Activated naive CD8-positive, alpha-beta T cell treated with anti-CD3 and anti-CD28 coated beads, Interleukin-2, amount 10 ng/mL, durations not matched to agents 7 days and 5 days (primary cell): ENCODE data around the gene SERPINB12. TPM values are rescaled to one million over a fixed set of nuclear protein-coding genes. Genes with fewer than 3 reads are reported as not detected.
A peak's percentile ranks its signal among the peaks of the same experiment; 100 is the strongest.

Experiments used
- ATAC-seq: fragments of 150-1000 bp; cut with Tn5 transposase; one replicate; pipeline ENCODE4 v1.10.0; 2021; ENCODE audit warnings: low read depth, moderate library complexity
- POLR2A ChIA-PET: fragments of 350-600 bp; sonication (Branson Sonifier 250); formaldehyde crosslinking; loops from one replicate; lab custom pipeline; 2021; ENCODE audit warnings: antibody characterized with exemption; lab: Charles Lee
- DNase-seq: peaks from one replicate; pipeline ENCODE4 v3.0.0; 2021
- H3K27ac Mint-ChIP-seq: one replicate; pipeline ENCODE4 v1.8.0; 2022; ENCODE audit warnings: mild to moderate bottlenecking, mixed read lengths
- H3K27me3 Mint-ChIP-seq: one replicate; pipeline ENCODE4 v1.8.0; 2022; ENCODE audit warnings: mild to moderate bottlenecking, moderate library complexity, mixed read lengths
- H3K36me3 Mint-ChIP-seq: one replicate; pipeline ENCODE4 v1.8.0; 2021; ENCODE audit warnings: mild to moderate bottlenecking, mixed read lengths
- H3K4me1 Mint-ChIP-seq: one replicate; pipeline ENCODE4 v1.8.0; 2021; ENCODE audit warnings: mixed read lengths
- H3K4me3 Mint-ChIP-seq: one replicate; pipeline ENCODE4 v1.8.0; 2022; ENCODE audit warnings: mild to moderate bottlenecking, moderate library complexity, mixed read lengths
- H3K9me3 Mint-ChIP-seq: one replicate; pipeline ENCODE4 v1.8.0; 2021; ENCODE audit warnings: mixed read lengths
- total RNA-seq, 2 experiments: library from RNA; stranded (reverse); gene quantifications; one replicate each; pipeline ENCODE4 v1.2.3, GENCODE V29; 2021

The SERPINB12 gene
- total RNA-seq, 2 experiments from 2014 or later, result not detected

GRCh38 chr18:63523660-63524059, 18.5 kb upstream of the SERPINB12 start:
- DNase-seq (no peak), ATAC-seq (no peak)
- no peaks in the 10 kb centered on the region for H3K4me1 Mint-ChIP-seq
- no peaks in the 10 kb centered on the region for H3K36me3 Mint-ChIP-seq
- H3K27me3 Mint-ChIP-seq, result peaks cover 19% of the 10 kb centered on the region
- POLR2A ChIA-PET, result no interaction called here
- no peak overlapping the region for H3K27ac Mint-ChIP-seq
- H3K9me3 Mint-ChIP-seq, result no peaks in the 10 kb centered on the region
- no peak overlapping the region for H3K4me3 Mint-ChIP-seq

- H3K27me3 Mint-ChIP-seq, result peaks cover 19% of the 10 kb centered on the region
- no peak for ATAC-seq
- DNase-seq, result no peak
- no peak overlapping the region for H3K27ac Mint-ChIP-seq
- H3K4me1 Mint-ChIP-seq, result no peaks in the 10 kb centered on the region
- H3K4me3 Mint-ChIP-seq, result no peak overlapping the region
- no peaks in the 10 kb centered on the region for H3K9me3 Mint-ChIP-seq
- no peaks in the 10 kb centered on the region for H3K36me3 Mint-ChIP-seq
- POLR2A ChIA-PET, result no interaction called here
Measured at GRCh38 chr18:63527251-63527650, 14.9 kb upstream of the SERPINB12 start.

- no peak for DNase-seq
- POLR2A ChIA-PET, result no interaction called here
- Mint-ChIP-seq H3K36me3 (no peaks in the 10 kb centered on the region), H3K27ac (peak overlapping the region; percentile 22), H3K4me1 (no peaks in the 10 kb centered on the region), H3K4me3 (no peak overlapping the region), H3K9me3 (no peaks in the 10 kb centered on the region), H3K27me3 (peaks cover 27% of the 10 kb centered on the region)
- no peak for ATAC-seq
Measured at GRCh38 chr18:63528863-63529492, 13.2 kb upstream of the SERPINB12 start.

- no peaks in the 10 kb centered on the region for H3K9me3 Mint-ChIP-seq
- DNase-seq (no peak), ATAC-seq (no peak)
- peaks cover 4% of the 10 kb centered on the region for H3K4me1 Mint-ChIP-seq
- H3K27me3 Mint-ChIP-seq, result peaks cover 31% of the 10 kb centered on the region
- no peaks in the 10 kb centered on the region for H3K36me3 Mint-ChIP-seq
- no peak overlapping the region for H3K27ac Mint-ChIP-seq
- POLR2A ChIA-PET, result no interaction called here
- H3K4me3 Mint-ChIP-seq, result no peak overlapping the region
Measured at GRCh38 chr18:63532471-63532870, 9.7 kb upstream of the SERPINB12 start.

- Mint-ChIP-seq H3K36me3 (no peaks in the 10 kb centered on the region), H3K9me3 (no peaks in the 10 kb centered on the region), H3K27ac (no peak overlapping the region), H3K4me3 (no peak overlapping the region), H3K27me3 (peaks cover 26% of the 10 kb centered on the region), H3K4me1 (peaks cover 4% of the 10 kb centered on the region)
- ATAC-seq (no peak), DNase-seq (no peak)
- POLR2A ChIA-PET, result no interaction called here
Measured at GRCh38 chr18:63534615-63535014, 7.6 kb upstream of the SERPINB12 start.

GRCh38 chr18:63539904-63540510, 2.2 kb upstream of the SERPINB12 start:
- DNase-seq (no peak), ATAC-seq (no peak)
- Mint-ChIP-seq H3K27me3 (peaks cover 13% of the 10 kb centered on the region), H3K4me1 (no peaks in the 10 kb centered on the region), H3K4me3 (no peak overlapping the region), H3K36me3 (no peaks in the 10 kb centered on the region), H3K9me3 (no peaks in the 10 kb centered on the region), H3K27ac (no peak overlapping the region)
- POLR2A ChIA-PET, result no interaction called here

GRCh38 chr18:63544017-63544416, 1.8 kb downstream of the SERPINB12 start:
- no peaks in the 10 kb centered on the region for H3K4me1 Mint-ChIP-seq
- DNase-seq, result no peak
- no peaks in the 10 kb centered on the region for H3K36me3 Mint-ChIP-seq
- no peak overlapping the region for H3K27ac Mint-ChIP-seq
- no peak for ATAC-seq
- H3K4me3 Mint-ChIP-seq, result no peak overlapping the region
- no peaks in the 10 kb centered on the region for H3K9me3 Mint-ChIP-seq
- peaks cover 26% of the 10 kb centered on the region for H3K27me3 Mint-ChIP-seq
- POLR2A ChIA-PET, result no interaction called here

GRCh38 chr18:63545000-63545399, 2.8 kb downstream of the SERPINB12 start:
- ATAC-seq, result no peak
- H3K36me3 Mint-ChIP-seq, result no peaks in the 10 kb centered on the region
- POLR2A ChIA-PET, result no interaction called here

GRCh38 chr18:63550068-63550467, 7.9 kb downstream of the SERPINB12 start:
- no peaks in the 10 kb centered on the region for H3K4me1 Mint-ChIP-seq
- DNase-seq (no peak), ATAC-seq (no peak)
- POLR2A ChIA-PET, result interaction anchor here (0.5 kb wide), 1 partner anchor 542 kb away, joined by 4 read pairs; no protein-coding TSS in a partner anchor
- H3K36me3 Mint-ChIP-seq, result no peaks in the 10 kb centered on the region
- H3K4me3 Mint-ChIP-seq, result no peak overlapping the region
- H3K9me3 Mint-ChIP-seq, result no peaks in the 10 kb centered on the region
- H3K27me3 Mint-ChIP-seq, result peaks cover 42% of the 10 kb centered on the region
- no peak overlapping the region for H3K27ac Mint-ChIP-seq

More at GRCh38 chr18:63545000-63545399, 2.8 kb downstream of the SERPINB12 start:
- no peak overlapping the region for H3K27ac Mint-ChIP-seq
- H3K4me1 Mint-ChIP-seq, result no peaks in the 10 kb centered on the region
- H3K9me3 Mint-ChIP-seq, result no peaks in the 10 kb centered on the region
- DNase-seq, result no peak
- H3K4me3 Mint-ChIP-seq, result no peak overlapping the region
- H3K27me3 Mint-ChIP-seq, result peaks cover 29% of the 10 kb centered on the region

- Mint-ChIP-seq H3K27me3 (peaks cover 30% of the 10 kb centered on the region), H3K36me3 (no peaks in the 10 kb centered on the region), H3K27ac (no peak overlapping the region), H3K4me3 (no peak overlapping the region), H3K4me1 (no peaks in the 10 kb centered on the region), H3K9me3 (no peaks in the 10 kb centered on the region)
- POLR2A ChIA-PET, result no interaction called here
- no peak for ATAC-seq
- no peak for DNase-seq
Measured at GRCh38 chr18:63551769-63552168, 9.6 kb downstream of the SERPINB12 start.

GRCh38 chr18:63552581-63552980, 10.4 kb downstream of the SERPINB12 start:
- ATAC-seq (no peak), DNase-seq (no peak)
- POLR2A ChIA-PET, result no interaction called here
- no peaks in the 10 kb centered on the region for H3K9me3 Mint-ChIP-seq
- H3K4me1 Mint-ChIP-seq, result no peaks in the 10 kb centered on the region
- no peak overlapping the region for H3K27ac Mint-ChIP-seq
- H3K4me3 Mint-ChIP-seq, result no peak overlapping the region
- no peaks in the 10 kb centered on the region for H3K36me3 Mint-ChIP-seq
- peaks cover 27% of the 10 kb centered on the region for H3K27me3 Mint-ChIP-seq

- DNase-seq, result no peak
- ATAC-seq, result no peak
- POLR2A ChIA-PET, result no interaction called here
- Mint-ChIP-seq H3K36me3 (no peaks in the 10 kb centered on the region), H3K9me3 (no peaks in the 10 kb centered on the region), H3K4me1 (no peaks in the 10 kb centered on the region), H3K27me3 (peaks cover 23% of the 10 kb centered on the region), H3K4me3 (no peak overlapping the region), H3K27ac (no peak overlapping the region)
Measured at GRCh38 chr18:63553081-63553480, 10.9 kb downstream of the SERPINB12 start.

GRCh38 chr18:63559567-63560491, 17.7 kb downstream of the SERPINB12 start:
- H3K4me3 Mint-ChIP-seq, result no peak overlapping the region
- H3K9me3 Mint-ChIP-seq, result no peaks in the 10 kb centered on the region
- no peaks in the 10 kb centered on the region for H3K36me3 Mint-ChIP-seq
- H3K4me1 Mint-ChIP-seq, result no peaks in the 10 kb centered on the region
- DNase-seq (no peak), ATAC-seq (no peak)
- H3K27ac Mint-ChIP-seq, result no peak overlapping the region
- peaks cover 3% of the 10 kb centered on the region for H3K27me3 Mint-ChIP-seq
- POLR2A ChIA-PET, result no interaction called here
